WTC11 (cell line): Measurements from ENCODE around the gene FOXI1. TPM values are rescaled to one million over a fixed set of nuclear protein-coding genes. Genes with fewer than 3 reads are reported as not detected.

Source experiments
- ATAC-seq: fragments of 200-7000 bp; cut with Tn5 transposase; 2 replicates; pipeline ENCODE4 v1.10.0; 2021; ENCODE audit warnings: mild to moderate bottlenecking, moderate library complexity
- CTCF ChIA-PET: fragments of 300-600 bp; sonication (Branson Sonifier 250); formaldehyde crosslinking; loops from one replicate; lab custom pipeline; 2021; ENCODE audit warnings: antibody characterized with exemption; lab: Charles Lee
- POLR2A ChIA-PET: fragments of 350-600 bp; sonication (Branson Sonifier 250); formaldehyde crosslinking; loops from one replicate; lab custom pipeline; 2021; ENCODE audit warnings: antibody characterized with exemption; lab: Charles Lee
- DNase-seq: peaks from one replicate; pipeline ENCODE4 v3.0.0; 2021; ENCODE audit warnings: low spot score
- H3K27ac Mint-ChIP-seq: 2 replicates; pipeline ENCODE4 v1.8.0; 2021; ENCODE audit warnings: mixed read lengths
- H3K27me3 Mint-ChIP-seq: 2 replicates; pipeline ENCODE4 v1.8.0; 2021; ENCODE audit warnings: low read depth, mild to moderate bottlenecking, moderate library complexity, mixed read lengths
- H3K36me3 Mint-ChIP-seq: 2 replicates; pipeline ENCODE4 v1.8.0; 2021; ENCODE audit warnings: mixed read lengths
- H3K4me1 Mint-ChIP-seq: 2 replicates; pipeline ENCODE4 v1.8.0; 2022; ENCODE audit warnings: mixed read lengths
- H3K4me3 Mint-ChIP-seq: 2 replicates; pipeline ENCODE4 v1.8.0; 2021; ENCODE audit warnings: mild to moderate bottlenecking, moderate library complexity, mixed read lengths
- H3K9me3 Mint-ChIP-seq: 2 replicates; pipeline ENCODE4 v1.8.0; 2021; ENCODE audit warnings: mixed read lengths
- ATF1 ChIP-seq: sonication (generic); formaldehyde crosslinking; IDR thresholded peaks from 2 replicates; pipeline ENCODE4 v1.8.1; 2023; ENCODE audit warnings: mild to moderate bottlenecking, moderate library complexity, missing genetic modification reagents
- CDX4 ChIP-seq: fragments of 250-450 bp; sonication (Bioruptor Pico); IDR thresholded peaks from 2 replicates; pipeline ENCODE4 v1.9.0; 2021; ENCODE audit warnings: moderate library complexity, mild to moderate bottlenecking, inconsistent platforms, borderline replicate concordance
- ETV6 ChIP-seq: sonication (generic); formaldehyde crosslinking; IDR thresholded peaks from 2 replicates; pipeline ENCODE4 v1.8.1; 2022; ENCODE audit warnings: mild to moderate bottlenecking, missing genetic modification reagents
- FOXK1 ChIP-seq: sonication (generic); formaldehyde crosslinking; IDR thresholded peaks from 2 replicates; pipeline ENCODE4 v1.8.0; 2022; ENCODE audit warnings: mild to moderate bottlenecking, moderate library complexity, missing genetic modification reagents
- JAZF1 ChIP-seq: fragments of 250-450 bp; sonication (Bioruptor Pico); IDR thresholded peaks from 2 replicates; pipeline ENCODE4 v1.9.0; 2021; ENCODE audit warnings: moderate library complexity, mild to moderate bottlenecking, inconsistent platforms
- KAT7 ChIP-seq: sonication (generic); formaldehyde crosslinking; IDR thresholded peaks from 2 replicates; pipeline ENCODE4 v1.8.1; 2023; ENCODE audit warnings: missing genetic modification reagents, mild to moderate bottlenecking, borderline replicate concordance
- MXD4 ChIP-seq: fragments of 250-450 bp; sonication (Bioruptor Pico); IDR thresholded peaks from 2 replicates; pipeline ENCODE4 v1.8.0; 2021; ENCODE audit warnings: mild to moderate bottlenecking, moderate library complexity, borderline replicate concordance
- NFATC4 ChIP-seq: fragments of 250-450 bp; sonication (Bioruptor Pico); IDR thresholded peaks from 2 replicates; pipeline ENCODE4 v1.9.0; 2021; ENCODE audit warnings: mild to moderate bottlenecking
- NFYB ChIP-seq: sonication (generic); formaldehyde crosslinking; conservative IDR thresholded peaks from 2 replicates; pipeline ENCODE4 v1.8.0; 2022; ENCODE audit warnings: low read depth, missing genetic modification reagents
- NR3C1 ChIP-seq: sonication (generic); formaldehyde crosslinking; conservative IDR thresholded peaks from 2 replicates; pipeline ENCODE4 v1.8.1; 2023; ENCODE audit warnings: low read depth, mild to moderate bottlenecking, missing genetic modification reagents
- RELA ChIP-seq: sonication (generic); formaldehyde crosslinking; IDR thresholded peaks from 2 replicates; pipeline ENCODE4 v1.8.1; 2022; ENCODE audit warnings: missing genetic modification reagents, mild to moderate bottlenecking, borderline replicate concordance
- RORB ChIP-seq: fragments of 250-450 bp; sonication (Bioruptor Pico); IDR thresholded peaks from 2 replicates; pipeline ENCODE4 v1.9.0; 2021; ENCODE audit warnings: mild to moderate bottlenecking
- TP53 ChIP-seq: sonication (generic); formaldehyde crosslinking; IDR thresholded peaks from 2 replicates; pipeline ENCODE4 v1.8.1; 2023; ENCODE audit warnings: mild to moderate bottlenecking, missing genetic modification reagents
- ZNF138 ChIP-seq: sonication (generic); formaldehyde crosslinking; conservative IDR thresholded peaks from 2 replicates; pipeline ENCODE4 v1.8.1; 2022; ENCODE audit warnings: mild to moderate bottlenecking, moderate library complexity, missing genetic modification reagents
- ZNF263 ChIP-seq: sonication (generic); formaldehyde crosslinking; IDR thresholded peaks from 2 replicates; pipeline ENCODE4 v1.8.1; 2022; ENCODE audit warnings: low read depth, mild to moderate bottlenecking, moderate library complexity, missing genetic modification reagents
- ZNF317 ChIP-seq: sonication (generic); formaldehyde crosslinking; IDR thresholded peaks from 2 replicates; pipeline ENCODE4 v1.8.1; 2023; ENCODE audit warnings: low read depth, mild to moderate bottlenecking, moderate library complexity, missing genetic modification reagents, borderline replicate concordance
- ZNF396 ChIP-seq: fragments of 250-450 bp; sonication (Bioruptor Pico); IDR thresholded peaks from 2 replicates; pipeline ENCODE4 v1.8.0; 2021; ENCODE audit warnings: mild to moderate bottlenecking, moderate library complexity, borderline replicate concordance
- ZNF423 ChIP-seq: fragments of 250-450 bp; sonication (Bioruptor Pico); IDR thresholded peaks from 2 replicates; pipeline ENCODE4 v2.1.2; 2022; ENCODE audit warnings: mild to moderate bottlenecking, moderate library complexity
- ZNF671 ChIP-seq: fragments of 250-450 bp; sonication (Bioruptor Pico); IDR thresholded peaks from 2 replicates; pipeline ENCODE4 v1.8.0; 2021; ENCODE audit warnings: mild to moderate bottlenecking
- total RNA-seq: library from RNA; stranded (reverse); gene quantifications from 3 replicates; pipeline ENCODE4 v1.2.3, GENCODE V29; 2021
- TF ChIP-seq, protein P1 (sequence below): sonication (generic); formaldehyde crosslinking; IDR thresholded peaks from 2 replicates; pipeline ENCODE4 v1.8.1; 2022; ENCODE audit warnings: low read depth, mild to moderate bottlenecking, moderate library complexity, missing genetic modification reagents, borderline replicate concordance
- TF ChIP-seq, protein P2 (sequence below): sonication (generic); formaldehyde crosslinking; IDR thresholded peaks from 2 replicates; pipeline ENCODE4 v1.8.1; 2022; ENCODE audit warnings: mild to moderate bottlenecking, moderate library complexity, missing genetic modification reagents
- TF ChIP-seq, protein P3 (sequence below): fragments of 250-450 bp; sonication (Bioruptor Pico); IDR thresholded peaks from 2 replicates; pipeline ENCODE4 v1.9.0; 2021; ENCODE audit warnings: mild to moderate bottlenecking
- TF ChIP-seq, protein P4 (sequence below): sonication (generic); formaldehyde crosslinking; conservative IDR thresholded peaks from 2 replicates; pipeline ENCODE4 v1.8.1; 2022; ENCODE audit warnings: mild to moderate bottlenecking, missing genetic modification reagents
- TF ChIP-seq, protein P5 (sequence below): sonication (generic); formaldehyde crosslinking; IDR thresholded peaks from 2 replicates; pipeline ENCODE4 v1.8.1; 2023; ENCODE audit warnings: mild to moderate bottlenecking, missing genetic modification reagents
- TF ChIP-seq, protein P6 (sequence below): fragments of 250-450 bp; sonication (Bioruptor Pico); conservative IDR thresholded peaks from 2 replicates; pipeline ENCODE4 v1.9.0; 2021; ENCODE audit warnings: mild to moderate bottlenecking

FOXI1 gene
- total RNA-seq, 1 experiment from 2014 or later: not detected

- POLR2A ChIA-PET: no interaction called here
- no peak for TF ChIP-seq RORB (CRISPR knock-in tag)
- TF ChIP-seq, protein P1, sequence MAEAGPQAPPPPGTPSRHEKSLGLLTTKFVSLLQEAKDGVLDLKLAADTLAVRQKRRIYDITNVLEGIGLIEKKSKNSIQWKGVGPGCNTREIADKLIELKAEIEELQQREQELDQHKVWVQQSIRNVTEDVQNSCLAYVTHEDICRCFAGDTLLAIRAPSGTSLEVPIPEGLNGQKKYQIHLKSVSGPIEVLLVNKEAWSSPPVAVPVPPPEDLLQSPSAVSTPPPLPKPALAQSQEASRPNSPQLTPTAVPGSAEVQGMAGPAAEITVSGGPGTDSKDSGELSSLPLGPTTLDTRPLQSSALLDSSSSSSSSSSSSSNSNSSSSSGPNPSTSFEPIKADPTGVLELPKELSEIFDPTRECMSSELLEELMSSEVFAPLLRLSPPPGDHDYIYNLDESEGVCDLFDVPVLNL (CRISPR knock-in tag): no peak
- no peak for TF ChIP-seq CDX4 (CRISPR knock-in tag)
- TF ChIP-seq NFATC4 (CRISPR knock-in tag): no peak
- TF ChIP-seq ZNF671 (CRISPR knock-in tag): no peak
- no peak for TF ChIP-seq JAZF1 (CRISPR knock-in tag)
- no peak for TF ChIP-seq ZNF263
- TF ChIP-seq ZNF396 (CRISPR knock-in tag): no peak
- TF ChIP-seq ATF1 (CRISPR knock-in tag): no peak
- no peak for TF ChIP-seq RELA (CRISPR knock-in tag)
- TF ChIP-seq, protein P2, sequence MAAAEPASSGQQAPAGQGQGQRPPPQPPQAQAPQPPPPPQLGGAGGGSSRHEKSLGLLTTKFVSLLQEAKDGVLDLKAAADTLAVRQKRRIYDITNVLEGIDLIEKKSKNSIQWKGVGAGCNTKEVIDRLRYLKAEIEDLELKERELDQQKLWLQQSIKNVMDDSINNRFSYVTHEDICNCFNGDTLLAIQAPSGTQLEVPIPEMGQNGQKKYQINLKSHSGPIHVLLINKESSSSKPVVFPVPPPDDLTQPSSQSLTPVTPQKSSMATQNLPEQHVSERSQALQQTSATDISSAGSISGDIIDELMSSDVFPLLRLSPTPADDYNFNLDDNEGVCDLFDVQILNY: no peak
- TF ChIP-seq, protein P3, sequence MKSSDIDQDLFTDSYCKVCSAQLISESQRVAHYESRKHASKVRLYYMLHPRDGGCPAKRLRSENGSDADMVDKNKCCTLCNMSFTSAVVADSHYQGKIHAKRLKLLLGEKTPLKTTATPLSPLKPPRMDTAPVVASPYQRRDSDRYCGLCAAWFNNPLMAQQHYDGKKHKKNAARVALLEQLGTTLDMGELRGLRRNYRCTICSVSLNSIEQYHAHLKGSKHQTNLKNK (CRISPR knock-in tag): no peak
- TF ChIP-seq ZNF423 (CRISPR knock-in tag): no peak
- TF ChIP-seq MXD4: no peak
- TF ChIP-seq KAT7 (CRISPR knock-in tag): no peak
- TF ChIP-seq NFYB (CRISPR knock-in tag): no peak
- TF ChIP-seq, all 79 proteins: peak for 0
- CTCF ChIA-PET: no interaction called here
- H3K36me3 Mint-ChIP-seq: no peaks in the 10 kb centered on the region
- ATAC-seq: no peak
- no peak for DNase-seq
- no peaks in the 10 kb centered on the region for H3K9me3 Mint-ChIP-seq
- no peaks in the 10 kb centered on the region for H3K27me3 Mint-ChIP-seq
- no peak overlapping the region for H3K4me3 Mint-ChIP-seq
- H3K4me1 Mint-ChIP-seq: peaks cover 10% of the 10 kb centered on the region
- H3K27ac Mint-ChIP-seq: no peak overlapping the region
These were observed 42.1 kb downstream of the FOXI1 start for GRCh38 chr5:170147753-170148264.

DNA sequence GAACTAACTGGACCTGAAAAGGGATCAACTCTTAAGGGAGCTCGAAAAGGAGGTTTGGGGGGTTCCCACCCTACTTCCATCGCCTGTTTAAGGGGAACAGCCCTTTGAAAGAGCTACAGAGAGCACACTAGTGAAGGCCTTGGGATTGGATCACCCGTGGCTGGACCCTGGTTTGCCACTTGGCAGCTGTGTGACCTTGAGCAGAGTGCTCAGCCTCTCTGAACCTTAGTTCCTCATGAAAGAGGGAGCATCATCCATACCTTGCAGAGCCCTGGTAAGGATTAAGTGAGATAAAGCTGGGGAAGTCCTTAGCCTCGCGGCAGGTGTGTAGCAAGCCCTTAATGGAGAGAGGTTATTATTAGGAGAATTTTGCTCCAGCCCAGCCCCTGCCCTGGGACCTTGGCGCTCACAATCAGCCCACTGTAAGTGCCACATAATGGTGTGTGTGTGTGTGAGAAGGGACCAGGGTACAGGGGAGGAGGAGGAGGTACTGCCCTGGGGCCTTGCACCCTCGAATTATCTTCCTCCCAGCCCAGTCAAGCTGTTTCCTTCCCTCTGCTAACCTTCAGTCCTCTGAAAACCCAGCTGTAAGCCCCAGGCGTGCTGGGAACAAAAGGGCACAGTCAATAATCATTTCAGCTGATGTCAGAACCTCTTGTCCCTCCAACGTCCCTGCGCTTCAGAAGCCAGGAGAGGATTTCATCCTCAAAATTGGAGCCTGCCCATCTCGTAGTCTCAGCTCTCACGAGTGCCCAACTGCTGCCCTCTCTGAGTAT, 42.9 kb downstream of the FOXI1 start:
- Mint-ChIP-seq H3K4me3 (no peak overlapping the region), H3K27me3 (no peaks in the 10 kb centered on the region), H3K4me1 (peaks cover 11% of the 10 kb centered on the region), H3K9me3 (no peaks in the 10 kb centered on the region), H3K36me3 (no peaks in the 10 kb centered on the region), H3K27ac (no peak overlapping the region)
- TF ChIP-seq ZNF263 (no peak), ZNF138 (CRISPR knock-in tag) (no peak), ETV6 (CRISPR knock-in tag) (no peak), NR3C1 (no peak)
- TF ChIP-seq, protein P4, sequence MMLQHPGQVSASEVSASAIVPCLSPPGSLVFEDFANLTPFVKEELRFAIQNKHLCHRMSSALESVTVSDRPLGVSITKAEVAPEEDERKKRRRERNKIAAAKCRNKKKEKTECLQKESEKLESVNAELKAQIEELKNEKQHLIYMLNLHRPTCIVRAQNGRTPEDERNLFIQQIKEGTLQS: no peak
- ATAC-seq (no peak), DNase-seq (no peak)
- POLR2A ChIA-PET: no interaction called here
- CTCF ChIA-PET: no interaction called here

GRCh38 chr5:170149206-170149515, 43.5 kb downstream of the FOXI1 start:
- POLR2A ChIA-PET: no interaction called here
- Mint-ChIP-seq H3K4me3 (no peak overlapping the region), H3K4me1 (peaks cover 16% of the 10 kb centered on the region), H3K36me3 (no peaks in the 10 kb centered on the region), H3K9me3 (no peaks in the 10 kb centered on the region), H3K27ac (no peak overlapping the region), H3K27me3 (no peaks in the 10 kb centered on the region)
- ATAC-seq: no peak
- CTCF ChIA-PET: no interaction called here
- DNase-seq: no peak
- TF ChIP-seq TP53 (no peak), FOXK1 (CRISPR knock-in tag) (no peak), ZNF317 (CRISPR knock-in tag) (no peak), ZNF671 (CRISPR knock-in tag) (no peak)
- TF ChIP-seq, protein P5, sequence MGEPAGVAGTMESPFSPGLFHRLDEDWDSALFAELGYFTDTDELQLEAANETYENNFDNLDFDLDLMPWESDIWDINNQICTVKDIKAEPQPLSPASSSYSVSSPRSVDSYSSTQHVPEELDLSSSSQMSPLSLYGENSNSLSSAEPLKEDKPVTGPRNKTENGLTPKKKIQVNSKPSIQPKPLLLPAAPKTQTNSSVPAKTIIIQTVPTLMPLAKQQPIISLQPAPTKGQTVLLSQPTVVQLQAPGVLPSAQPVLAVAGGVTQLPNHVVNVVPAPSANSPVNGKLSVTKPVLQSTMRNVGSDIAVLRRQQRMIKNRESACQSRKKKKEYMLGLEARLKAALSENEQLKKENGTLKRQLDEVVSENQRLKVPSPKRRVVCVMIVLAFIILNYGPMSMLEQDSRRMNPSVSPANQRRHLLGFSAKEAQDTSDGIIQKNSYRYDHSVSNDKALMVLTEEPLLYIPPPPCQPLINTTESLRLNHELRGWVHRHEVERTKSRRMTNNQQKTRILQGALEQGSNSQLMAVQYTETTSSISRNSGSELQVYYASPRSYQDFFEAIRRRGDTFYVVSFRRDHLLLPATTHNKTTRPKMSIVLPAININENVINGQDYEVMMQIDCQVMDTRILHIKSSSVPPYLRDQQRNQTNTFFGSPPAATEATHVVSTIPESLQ: no peak
- TF ChIP-seq, protein P6, sequence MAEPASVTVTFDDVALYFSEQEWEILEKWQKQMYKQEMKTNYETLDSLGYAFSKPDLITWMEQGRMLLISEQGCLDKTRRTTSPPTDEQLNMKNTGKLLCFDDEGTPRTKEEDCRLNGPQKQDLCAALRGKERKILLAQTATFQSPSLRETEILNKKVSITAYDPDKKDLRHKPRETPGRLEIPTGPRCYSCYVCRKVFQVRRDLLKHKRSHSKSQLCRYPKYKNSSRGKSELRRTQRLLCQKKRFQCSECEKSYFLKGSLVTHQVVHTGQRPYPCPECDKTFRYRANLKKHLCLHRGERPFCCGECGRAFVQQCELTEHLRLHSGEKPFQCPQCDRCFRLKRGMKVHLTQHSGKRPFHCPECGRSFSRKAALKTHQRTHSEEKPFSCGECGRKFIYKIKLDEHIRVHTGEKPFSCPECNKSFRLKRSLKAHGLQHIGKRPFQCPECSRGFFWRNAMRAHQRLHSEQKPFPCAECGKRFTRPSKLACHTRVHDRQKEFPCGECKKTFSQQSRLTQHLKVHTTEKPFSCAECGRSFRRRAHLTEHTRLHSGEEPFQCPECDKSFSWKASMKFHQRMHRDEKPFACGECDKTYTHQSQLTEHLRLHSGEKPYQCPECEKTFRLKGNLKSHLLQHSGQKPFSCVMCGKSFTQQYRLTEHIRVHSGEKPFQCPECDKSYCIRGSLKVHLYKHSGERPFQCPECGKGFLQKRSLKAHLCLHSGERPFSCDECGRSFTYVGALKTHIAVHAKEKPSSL (CRISPR knock-in tag): no peak
